ENCODE data around the gene SPATA2.

Gene SPATA2

DNA sequence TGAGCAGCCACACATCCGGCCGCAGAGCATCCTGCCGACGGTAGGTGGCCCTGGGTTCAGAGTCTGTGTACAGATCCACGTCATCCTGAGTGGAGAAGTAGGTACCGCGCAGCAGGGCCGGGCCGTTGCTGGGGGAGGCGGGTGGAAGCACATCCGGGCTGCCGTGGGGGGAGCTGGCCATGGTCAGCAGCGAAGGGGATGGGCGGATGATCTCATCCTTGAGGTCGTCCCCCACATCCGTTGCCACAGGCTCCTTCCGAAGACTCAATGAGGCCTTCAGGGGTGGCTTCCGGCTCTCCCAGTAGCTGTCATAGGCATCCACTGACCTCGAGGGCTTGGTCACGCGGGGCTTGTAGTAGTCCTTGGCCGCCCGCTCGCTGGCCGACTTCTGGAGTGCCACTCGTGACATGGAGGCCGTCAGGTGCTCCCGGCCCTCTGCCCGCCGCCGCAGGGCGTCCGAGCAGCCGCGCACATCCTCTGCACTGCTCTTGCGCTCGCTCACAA, 9.2 kb downstream of the SPATA2 start:
- no peak for ATAC-seq
- TF ChIP-seq SNAI2 (CRISPR knock-in tag; IDR thresholded peaks at IDR 0.05) (no peak), TCF4 (CRISPR knock-in tag; IDR thresholded peaks at IDR 0.05; ENCODE audit: borderline replicate concordance) (no peak)

- no peak for ATAC-seq
Observed at GRCh38 chr20:49905415-49906091, 9.8 kb downstream of the SPATA2 start.

DNA sequence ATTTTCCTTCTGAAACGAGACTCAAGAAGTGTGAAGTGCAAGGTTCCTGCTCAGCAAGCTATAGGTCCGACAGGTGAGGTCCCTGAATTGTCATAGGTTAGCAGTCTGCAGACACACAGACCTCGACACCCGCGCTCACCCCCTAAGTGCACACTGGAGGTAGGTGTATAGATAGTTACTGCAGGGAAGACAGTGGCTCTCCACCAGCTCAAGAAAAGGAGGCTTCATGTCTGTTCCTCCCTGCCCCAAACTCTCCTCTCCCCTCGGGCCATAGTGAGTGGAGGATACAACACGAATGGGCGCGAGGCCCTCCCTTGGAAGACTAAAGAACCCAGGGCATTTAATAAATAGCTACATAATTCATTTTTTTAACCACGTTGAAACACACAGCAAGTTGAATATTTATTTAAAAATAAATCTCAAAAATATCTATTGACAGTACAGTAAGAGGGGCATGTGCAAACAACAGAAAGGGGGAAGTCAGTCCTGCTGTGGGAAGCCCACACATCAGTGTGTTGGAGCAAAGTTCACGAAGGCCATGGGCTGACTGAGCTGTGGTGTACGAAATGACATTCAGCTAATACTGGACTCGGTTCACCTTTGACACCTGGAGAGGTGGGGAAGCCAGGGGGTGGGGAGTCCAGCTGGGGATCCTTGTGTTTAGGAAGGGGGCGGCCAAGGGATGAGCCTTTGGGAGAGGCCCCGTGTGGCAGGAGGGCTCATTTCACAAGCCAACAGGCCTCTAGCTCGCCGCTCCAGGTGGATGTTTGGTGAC, 10.7 kb downstream of the SPATA2 start:
- ATAC-seq = no peak
- TF ChIP-seq, protein P1, sequence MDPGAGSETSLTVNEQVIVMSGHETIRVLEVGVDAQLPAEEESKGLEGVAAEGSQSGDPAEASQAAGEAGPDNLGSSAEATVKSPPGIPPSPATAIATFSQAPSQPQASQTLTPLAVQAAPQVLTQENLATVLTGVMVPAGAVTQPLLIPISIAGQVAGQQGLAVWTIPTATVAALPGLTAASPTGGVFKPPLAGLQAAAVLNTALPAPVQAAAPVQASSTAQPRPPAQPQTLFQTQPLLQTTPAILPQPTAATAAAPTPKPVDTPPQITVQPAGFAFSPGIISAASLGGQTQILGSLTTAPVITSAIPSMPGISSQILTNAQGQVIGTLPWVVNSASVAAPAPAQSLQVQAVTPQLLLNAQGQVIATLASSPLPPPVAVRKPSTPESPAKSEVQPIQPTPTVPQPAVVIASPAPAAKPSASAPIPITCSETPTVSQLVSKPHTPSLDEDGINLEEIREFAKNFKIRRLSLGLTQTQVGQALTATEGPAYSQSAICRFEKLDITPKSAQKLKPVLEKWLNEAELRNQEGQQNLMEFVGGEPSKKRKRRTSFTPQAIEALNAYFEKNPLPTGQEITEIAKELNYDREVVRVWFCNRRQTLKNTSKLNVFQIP (CRISPR knock-in tag; IDR thresholded peaks at IDR 0.05; ENCODE audit: borderline replicate concordance, low read depth) = no peak
- TF ChIP-seq GLIS3 (CRISPR knock-in tag; IDR thresholded peaks at IDR 0.05) (no peak), ARNTL (CRISPR knock-in tag; IDR thresholded peaks at IDR 0.05; ENCODE audit: borderline replicate concordance, low read depth) (no peak), RARB (CRISPR knock-in tag; IDR thresholded peaks at IDR 0.05) (no peak), OSR1 (CRISPR knock-in tag; IDR thresholded peaks at IDR 0.05) (no peak)
- TF ChIP-seq, protein P2, sequence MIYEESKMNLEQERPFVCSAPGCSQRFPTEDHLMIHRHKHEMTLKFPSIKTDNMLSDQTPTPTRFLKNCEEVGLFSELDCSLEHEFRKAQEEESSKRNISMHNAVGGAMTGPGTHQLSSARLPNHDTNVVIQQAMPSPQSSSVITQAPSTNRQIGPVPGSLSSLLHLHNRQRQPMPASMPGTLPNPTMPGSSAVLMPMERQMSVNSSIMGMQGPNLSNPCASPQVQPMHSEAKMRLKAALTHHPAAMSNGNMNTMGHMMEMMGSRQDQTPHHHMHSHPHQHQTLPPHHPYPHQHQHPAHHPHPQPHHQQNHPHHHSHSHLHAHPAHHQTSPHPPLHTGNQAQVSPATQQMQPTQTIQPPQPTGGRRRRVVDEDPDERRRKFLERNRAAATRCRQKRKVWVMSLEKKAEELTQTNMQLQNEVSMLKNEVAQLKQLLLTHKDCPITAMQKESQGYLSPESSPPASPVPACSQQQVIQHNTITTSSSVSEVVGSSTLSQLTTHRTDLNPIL (CRISPR knock-in tag; IDR thresholded peaks at IDR 0.05; ENCODE audit: low read depth) = no peak

More at GRCh38 chr20:49905415-49906091, 9.8 kb downstream of the SPATA2 start:
- TF ChIP-seq, protein P3, sequence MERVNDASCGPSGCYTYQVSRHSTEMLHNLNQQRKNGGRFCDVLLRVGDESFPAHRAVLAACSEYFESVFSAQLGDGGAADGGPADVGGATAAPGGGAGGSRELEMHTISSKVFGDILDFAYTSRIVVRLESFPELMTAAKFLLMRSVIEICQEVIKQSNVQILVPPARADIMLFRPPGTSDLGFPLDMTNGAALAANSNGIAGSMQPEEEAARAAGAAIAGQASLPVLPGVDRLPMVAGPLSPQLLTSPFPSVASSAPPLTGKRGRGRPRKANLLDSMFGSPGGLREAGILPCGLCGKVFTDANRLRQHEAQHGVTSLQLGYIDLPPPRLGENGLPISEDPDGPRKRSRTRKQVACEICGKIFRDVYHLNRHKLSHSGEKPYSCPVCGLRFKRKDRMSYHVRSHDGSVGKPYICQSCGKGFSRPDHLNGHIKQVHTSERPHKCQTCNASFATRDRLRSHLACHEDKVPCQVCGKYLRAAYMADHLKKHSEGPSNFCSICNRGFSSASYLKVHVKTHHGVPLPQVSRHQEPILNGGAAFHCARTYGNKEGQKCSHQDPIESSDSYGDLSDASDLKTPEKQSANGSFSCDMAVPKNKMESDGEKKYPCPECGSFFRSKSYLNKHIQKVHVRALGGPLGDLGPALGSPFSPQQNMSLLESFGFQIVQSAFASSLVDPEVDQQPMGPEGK (CRISPR knock-in tag; IDR thresholded peaks at IDR 0.05; ENCODE audit: borderline replicate concordance) = no peak
- TF ChIP-seq ZNF70 (CRISPR knock-in tag; IDR thresholded peaks at IDR 0.05) (no peak), GLIS3 (CRISPR knock-in tag; IDR thresholded peaks at IDR 0.05) (no peak), TCF4 (CRISPR knock-in tag; IDR thresholded peaks at IDR 0.05; ENCODE audit: borderline replicate concordance) (no peak), TOX (CRISPR knock-in tag; IDR thresholded peaks at IDR 0.05; ENCODE audit: borderline replicate concordance) (no peak), ZFP3 (CRISPR knock-in tag; IDR thresholded peaks at IDR 0.05) (no peak), ZFP30 (CRISPR knock-in tag; IDR thresholded peaks at IDR 0.05) (no peak), ARNTL (CRISPR knock-in tag; IDR thresholded peaks at IDR 0.05; ENCODE audit: borderline replicate concordance, low read depth) (no peak), ZNF8 (CRISPR knock-in tag; IDR thresholded peaks at IDR 0.05) (no peak), OSR1 (CRISPR knock-in tag; IDR thresholded peaks at IDR 0.05) (no peak)
- TF ChIP-seq, protein P4, sequence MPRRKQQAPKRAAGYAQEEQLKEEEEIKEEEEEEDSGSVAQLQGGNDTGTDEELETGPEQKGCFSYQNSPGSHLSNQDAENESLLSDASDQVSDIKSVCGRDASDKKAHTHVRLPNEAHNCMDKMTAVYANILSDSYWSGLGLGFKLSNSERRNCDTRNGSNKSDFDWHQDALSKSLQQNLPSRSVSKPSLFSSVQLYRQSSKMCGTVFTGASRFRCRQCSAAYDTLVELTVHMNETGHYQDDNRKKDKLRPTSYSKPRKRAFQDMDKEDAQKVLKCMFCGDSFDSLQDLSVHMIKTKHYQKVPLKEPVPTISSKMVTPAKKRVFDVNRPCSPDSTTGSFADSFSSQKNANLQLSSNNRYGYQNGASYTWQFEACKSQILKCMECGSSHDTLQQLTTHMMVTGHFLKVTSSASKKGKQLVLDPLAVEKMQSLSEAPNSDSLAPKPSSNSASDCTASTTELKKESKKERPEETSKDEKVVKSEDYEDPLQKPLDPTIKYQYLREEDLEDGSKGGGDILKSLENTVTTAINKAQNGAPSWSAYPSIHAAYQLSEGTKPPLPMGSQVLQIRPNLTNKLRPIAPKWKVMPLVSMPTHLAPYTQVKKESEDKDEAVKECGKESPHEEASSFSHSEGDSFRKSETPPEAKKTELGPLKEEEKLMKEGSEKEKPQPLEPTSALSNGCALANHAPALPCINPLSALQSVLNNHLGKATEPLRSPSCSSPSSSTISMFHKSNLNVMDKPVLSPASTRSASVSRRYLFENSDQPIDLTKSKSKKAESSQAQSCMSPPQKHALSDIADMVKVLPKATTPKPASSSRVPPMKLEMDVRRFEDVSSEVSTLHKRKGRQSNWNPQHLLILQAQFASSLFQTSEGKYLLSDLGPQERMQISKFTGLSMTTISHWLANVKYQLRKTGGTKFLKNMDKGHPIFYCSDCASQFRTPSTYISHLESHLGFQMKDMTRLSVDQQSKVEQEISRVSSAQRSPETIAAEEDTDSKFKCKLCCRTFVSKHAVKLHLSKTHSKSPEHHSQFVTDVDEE (CRISPR knock-in tag; IDR thresholded peaks at IDR 0.05) = no peak

- no peak for ATAC-seq
- TF ChIP-seq ESRRG (CRISPR knock-in tag; IDR thresholded peaks at IDR 0.05) = no peak
- TF ChIP-seq, protein P2 (CRISPR knock-in tag; IDR thresholded peaks at IDR 0.05; ENCODE audit: low read depth) = no peak
- TF ChIP-seq, protein P1 (CRISPR knock-in tag; IDR thresholded peaks at IDR 0.05; ENCODE audit: borderline replicate concordance, low read depth) = no peak
- TF ChIP-seq OSR1 (CRISPR knock-in tag; IDR thresholded peaks at IDR 0.05) = no peak
- TF ChIP-seq ZNF70 (CRISPR knock-in tag; IDR thresholded peaks at IDR 0.05) = no peak
- no peak for TF ChIP-seq GLIS3 (CRISPR knock-in tag; IDR thresholded peaks at IDR 0.05)
Observed at GRCh38 chr20:49901588-49901987, 13.7 kb downstream of the SPATA2 start.
